IMR-90 (cell line): ENCODE results near the gene POLR3B. TPM values are rescaled to one million over a fixed set of nuclear protein-coding genes. Genes with fewer than 3 reads are reported as not detected.

Experiments used
- ATAC-seq: fragments of 200-7000 bp; cut with Tn5 transposase; 2 replicates; pipeline ENCODE4 v1.9.1; 2020; ENCODE audit warnings: low read depth, mild to moderate bottlenecking, moderate library complexity
- BruUV-seq: library from RNA; stranded (reverse); fragments of 400-500 nt; replicated peaks from 2 replicates; lab custom pipeline; 2021; lab: Mats Ljungman, UMichigan
- CTCF ChIA-PET: fragments of 300-600 bp; formaldehyde crosslinking; extraction: SDS; loops from one replicate; lab custom pipeline; 2021; ENCODE audit warnings: antibody characterized with exemption; lab: Yijun Ruan, JAX
- POLR2A ChIA-PET: fragments of 300-600 bp; sonication (Branson Sonifier 250); formaldehyde crosslinking; loops from one replicate; lab custom pipeline; 2022; ENCODE audit warnings: antibody characterized with exemption; ENCODE audit not compliant: unreplicated experiment; lab: Charles Lee
- DNase-seq: peaks from one replicate; pipeline ENCODE4 v3.0.0; 2013
- H2AFZ ChIP-seq: replicated peaks from 2 replicates; pipeline ENCODE3; 2013; ENCODE audit warnings: low read length, mild to moderate bottlenecking; ENCODE audit not compliant: poor library complexity
- H2AK5ac ChIP-seq: 2 replicates; pipeline ENCODE4 v1.6.1; 2013; ENCODE audit warnings: low read depth, low read length, inconsistent platforms
- H2AK9ac ChIP-seq: replicated peaks from 2 replicates; pipeline ENCODE3; 2013; ENCODE audit warnings: mild to moderate bottlenecking, low read depth, low read length, moderate library complexity; ENCODE audit not compliant: poor library complexity
- H2BK120ac ChIP-seq: 2 replicates; pipeline ENCODE4 v1.6.1; 2013; ENCODE audit warnings: low read depth, low read length, inconsistent platforms
- H2BK15ac ChIP-seq: 3 replicates; pipeline ENCODE4 v1.6.1; 2013; ENCODE audit warnings: low read depth, low read length, inconsistent platforms
- H2BK20ac ChIP-seq: 2 replicates; pipeline ENCODE4 v1.6.1; 2013; ENCODE audit warnings: low read depth, mild to moderate bottlenecking, inconsistent platforms, low read length, moderate library complexity
- H2BK5ac ChIP-seq: 2 replicates; pipeline ENCODE4 v1.6.1; 2013; ENCODE audit warnings: mild to moderate bottlenecking, low read depth, low read length, inconsistent platforms; ENCODE audit not compliant: poor library complexity, severe bottlenecking
- H3K14ac ChIP-seq: replicated peaks from 2 replicates; pipeline ENCODE4 v1.6.1; 2013; ENCODE audit warnings: low read depth, low read length, inconsistent platforms
- H3K18ac ChIP-seq: 2 replicates; pipeline ENCODE4 v1.6.1; 2013; ENCODE audit warnings: low read depth, low read length, control low read depth
- H3K23ac ChIP-seq: 2 replicates; pipeline ENCODE4 v1.6.1; 2013; ENCODE audit warnings: low read depth, low read length, inconsistent platforms
- H3K27ac ChIP-seq: 2 replicates; pipeline ENCODE4 v1.5.1; 2013; ENCODE audit warnings: mild to moderate bottlenecking, control low read depth, low read length; ENCODE audit not compliant: insufficient read depth
- H3K27me3 ChIP-seq: 2 replicates; pipeline ENCODE4 v1.6.1; 2013; ENCODE audit warnings: low read length; ENCODE audit not compliant: control insufficient read depth, insufficient read depth
- H3K36me3 ChIP-seq: 2 replicates; pipeline ENCODE4 v1.6.1; 2013; ENCODE audit warnings: low read length, mixed read lengths; ENCODE audit not compliant: control insufficient read depth, insufficient read depth
- H3K4ac ChIP-seq: 2 replicates; pipeline ENCODE4 v1.6.1; 2013; ENCODE audit warnings: low read depth, low read length, inconsistent platforms
- H3K4me1 ChIP-seq: 2 replicates; pipeline ENCODE4 v1.6.1; 2013; ENCODE audit warnings: low read length, mixed read lengths; ENCODE audit not compliant: control insufficient read depth, insufficient read depth
- H3K4me2 ChIP-seq: 2 replicates; pipeline ENCODE4 v1.6.1; 2013; ENCODE audit warnings: low read depth, mild to moderate bottlenecking, control low read depth, low read length, moderate library complexity
- H3K4me3 ChIP-seq: 2 replicates; pipeline ENCODE4 v1.5.1; 2013; ENCODE audit warnings: low read depth, mild to moderate bottlenecking, control low read depth, low read length, moderate library complexity; ENCODE audit not compliant: insufficient read depth
- H3K56ac ChIP-seq: 2 replicates; pipeline ENCODE4 v1.6.1; 2013; ENCODE audit warnings: low read length, inconsistent platforms; ENCODE audit not compliant: insufficient read depth; ENCODE audit errors: extremely low read depth
- H3K79me1 ChIP-seq, 2 experiments: 2 replicates each; pipeline ENCODE4 v1.6.1; 2013; ENCODE audit warnings: low read length in 2 of 2, inconsistent platforms in 1 of 2, low read depth in 1 of 2
- H3K9ac ChIP-seq: 2 replicates; pipeline ENCODE4 v1.6.1; 2013; ENCODE audit warnings: low read depth, low read length, control low read depth
- H3K9me1 ChIP-seq: 2 replicates; pipeline ENCODE4 v1.6.1; 2013; ENCODE audit warnings: low read length, inconsistent platforms; ENCODE audit not compliant: insufficient read depth
- H3K9me3 ChIP-seq: 2 replicates; pipeline ENCODE4 v1.6.1; 2013; ENCODE audit warnings: low read length; ENCODE audit not compliant: control insufficient read depth, insufficient read depth
- H4K20me1 ChIP-seq: 2 replicates; pipeline ENCODE4 v1.6.1; 2013; ENCODE audit warnings: low read length, inconsistent platforms; ENCODE audit not compliant: insufficient read depth
- H4K5ac ChIP-seq: 2 replicates; pipeline ENCODE4 v1.6.1; 2013; ENCODE audit warnings: mild to moderate bottlenecking, low read depth, low read length, control low read depth
- H4K8ac ChIP-seq, 2 experiments: 2 replicates each; pipeline ENCODE4 v1.6.1; 2013; ENCODE audit warnings: low read depth in 2 of 2, low read length in 2 of 2, control low read depth in 1 of 2, inconsistent platforms in 1 of 2
- H4K91ac ChIP-seq: 2 replicates; pipeline ENCODE4 v1.6.1; 2013; ENCODE audit warnings: low read depth, low read length, inconsistent platforms; ENCODE audit not compliant: insufficient read depth
- BHLHE40 ChIP-seq: fragments of 150-350 bp; IDR thresholded peaks from 2 replicates; pipeline ENCODE4 v1.6.1; 2016; ENCODE audit warnings: mild to moderate bottlenecking, low read depth, low read length
- CEBPB ChIP-seq: IDR thresholded peaks from 2 replicates; pipeline ENCODE4 v1.6.1; 2012; ENCODE audit warnings: low read depth, low read length, improper control_type of control experiment
- CHD1 ChIP-seq: IDR thresholded peaks from 2 replicates; pipeline ENCODE4 v1.6.1; 2012; ENCODE audit warnings: low read depth, low read length, improper control_type of control experiment
- FOS ChIP-seq: fragments of 150-350 bp; IDR thresholded peaks from 2 replicates; pipeline ENCODE4 v1.6.1; 2016; ENCODE audit warnings: low read depth, low read length
- MAFK ChIP-seq: IDR thresholded peaks from 2 replicates; pipeline ENCODE4 v1.6.1; 2012; ENCODE audit warnings: low read depth, low read length, improper control_type of control experiment
- MAZ ChIP-seq: IDR thresholded peaks from 2 replicates; pipeline ENCODE4 v1.6.1; 2012; ENCODE audit warnings: low read depth, mild to moderate bottlenecking, low read length, improper control_type of control experiment, moderate library complexity, borderline replicate concordance
- MXI1 ChIP-seq: IDR thresholded peaks from 2 replicates; pipeline ENCODE4 v1.6.1; 2012; ENCODE audit warnings: low read depth, mild to moderate bottlenecking, low read length, moderate library complexity, borderline replicate concordance
- NFE2L2 ChIP-seq: fragments of 150-350 bp; IDR thresholded peaks from 2 replicates; pipeline ENCODE4 v1.6.1; 2016; ENCODE audit warnings: low read depth, mild to moderate bottlenecking, low read length
- POLR2A ChIP-seq: IDR thresholded peaks from 2 replicates; pipeline ENCODE4 v1.6.1; 2012; ENCODE audit warnings: mild to moderate bottlenecking, low read depth, low read length
- RAD21 ChIP-seq: IDR thresholded peaks from 2 replicates; pipeline ENCODE4 v1.6.1; 2012; ENCODE audit warnings: low read length, improper control_type of control experiment
- RCOR1 ChIP-seq: IDR thresholded peaks from 2 replicates; pipeline ENCODE4 v1.6.1; 2012; ENCODE audit warnings: mild to moderate bottlenecking, low read length, improper control_type of control experiment; ENCODE audit not compliant: insufficient replicate concordance
- RFX5 ChIP-seq: IDR thresholded peaks from 2 replicates; pipeline ENCODE4 v1.8.0; 2012; ENCODE audit warnings: low read depth, mild to moderate bottlenecking, low read length, moderate library complexity
- SMC3 ChIP-seq: fragments of 150-350 bp; IDR thresholded peaks from 2 replicates; pipeline ENCODE4 v1.6.1; 2016; ENCODE audit warnings: low read depth, mild to moderate bottlenecking, antibody characterized with exemption, low read length, moderate library complexity
- USF2 ChIP-seq: fragments of 150-350 bp; IDR thresholded peaks from 2 replicates; pipeline ENCODE4 v1.6.1; 2017; ENCODE audit warnings: mild to moderate bottlenecking, antibody characterized with exemption, low read length, low read depth
- WGBS, 2 experiments: methylation state at CpG; one replicate each; pipeline versions ENCODE4 v1.1.5 to v1.1.7; 2013; ENCODE audit warnings: missing lambda C conversion rate in 2 of 2; ENCODE audit not compliant: insufficient read length in 1 of 2; ENCODE audit errors: extremely low coverage in 2 of 2; 5-methylcytosine and 5-hydroxymethylcytosine counted together
- dilution Hi-C: fragments of 300-500 bp; cut with HindIII; formaldehyde crosslinking; loops from one replicate; pipeline ENCODE4 v1.14.3; 2018; ENCODE audit warnings: low sequenced_read_pairs; ENCODE audit not compliant: unreplicated experiment
- in situ Hi-C: fragments of 300-500 bp; cut with MboI; formaldehyde crosslinking; loops from 3 replicates; pipeline ENCODE4 v1.14.3; 2019; ENCODE audit warnings: low sequenced_read_pairs, inconsistent platforms, mixed read lengths
- intact Hi-C: fragments of 100-400 bp; cut with micrococcal nuclease; formaldehyde crosslinking; loops from 2 replicates; pipeline ENCODE4 v1.10.0; 2022
- polyA plus RNA-seq, 3 experiments: library from polyadenylated mRNA; depleted of rRNA; stranded (reverse); fragments of >200 nt; gene quantifications; 2 replicates each; pipeline ENCODE4 v1.2.3, GENCODE V29; 2012; ENCODE audit warnings: low replicate concordance in 1 of 3
- total RNA-seq: library from RNA; depleted of rRNA; stranded (reverse); fragments of >200 nt; gene quantifications from 2 replicates; pipeline ENCODE4 v1.2.3, GENCODE V29; 2012
- TF ChIP-seq, protein P1 (sequence below): fragments of 150-350 bp; IDR thresholded peaks from 2 replicates; pipeline ENCODE4 v1.6.1; 2016; ENCODE audit warnings: low read depth, mild to moderate bottlenecking, low read length, moderate library complexity, borderline replicate concordance
- TF ChIP-seq, protein P2 (sequence below): conservative IDR thresholded peaks from 2 replicates; pipeline ENCODE4 v1.5.1; 2012; ENCODE audit warnings: mild to moderate bottlenecking, low read depth, low read length, improper control_type of control experiment

Gene POLR3B
- total and polyA plus RNA-seq, 2 of the 4 experiments (the other 2 are of a cell fraction): 6.9 to 15.4 TPM

DNA sequence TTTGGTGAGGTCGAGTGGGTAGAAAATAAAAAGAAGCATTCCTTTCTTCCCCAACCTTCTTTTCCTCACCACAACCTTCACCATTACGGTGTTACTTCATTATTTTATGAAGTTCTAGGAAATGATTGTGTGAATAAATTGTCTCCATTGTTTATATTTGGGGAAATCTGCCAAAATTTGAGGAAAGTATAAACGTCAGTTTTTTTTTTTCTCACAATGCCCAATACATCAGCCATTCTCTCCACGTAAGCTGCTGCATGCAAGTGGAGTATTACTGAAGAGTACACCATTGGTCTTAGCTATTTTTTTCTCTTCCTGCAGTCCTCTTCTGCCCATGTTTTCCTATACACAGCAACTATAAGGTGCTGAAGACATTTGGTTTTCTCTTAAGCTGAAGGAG, 9.1 kb upstream of the POLR3B start:
- CTCF ChIA-PET: interaction anchor here (0.7 to 1.2 kb wide), 2 partner anchors 9 to 991 kb away, joined by 5 to 6 read pairs; partner anchors contain the start of gene POLR3B
- H3K23ac ChIP-seq: no peak overlapping the region
- H3K18ac ChIP-seq: no peak overlapping the region
- H4K20me1 ChIP-seq: no peaks in the 10 kb centered on the region
- no peak overlapping the region for H3K4me3 ChIP-seq
- no peak overlapping the region for H3K56ac ChIP-seq
- POLR2A ChIA-PET: no interaction called here
- H3K14ac ChIP-seq: no peak overlapping the region
- H3K9me3 ChIP-seq: no peaks in the 10 kb centered on the region
- H4K8ac ChIP-seq: no peak overlapping the region
- no peaks in the 10 kb centered on the region for H3K4me1 ChIP-seq
- no peaks in the 10 kb centered on the region for H3K79me1 ChIP-seq
- H3K9ac ChIP-seq: no peak overlapping the region
- H4K5ac ChIP-seq: no peak overlapping the region
- DNase-seq (no peak), ATAC-seq (no peak)
- H3K4me2 ChIP-seq: no peak overlapping the region
- H3K9me1 ChIP-seq: no peaks in the 10 kb centered on the region
- WGBS, 2 experiments: no CpG with 5 or more reads among the region's 4 CpGs
- peaks cover 2% of the 10 kb centered on the region; the same call in 1 of the 2 replicates for H3K27me3 ChIP-seq
- no peak overlapping the region for H2AK5ac ChIP-seq
- intact Hi-C loops: no loop called here
- no peak overlapping the region for H3K27ac ChIP-seq
- no peak for TF ChIP-seq BHLHE40
- TF ChIP-seq SMC3: no peak
- no peak for TF ChIP-seq CHD1
- TF ChIP-seq MAZ: no peak
- TF ChIP-seq, protein P1, sequence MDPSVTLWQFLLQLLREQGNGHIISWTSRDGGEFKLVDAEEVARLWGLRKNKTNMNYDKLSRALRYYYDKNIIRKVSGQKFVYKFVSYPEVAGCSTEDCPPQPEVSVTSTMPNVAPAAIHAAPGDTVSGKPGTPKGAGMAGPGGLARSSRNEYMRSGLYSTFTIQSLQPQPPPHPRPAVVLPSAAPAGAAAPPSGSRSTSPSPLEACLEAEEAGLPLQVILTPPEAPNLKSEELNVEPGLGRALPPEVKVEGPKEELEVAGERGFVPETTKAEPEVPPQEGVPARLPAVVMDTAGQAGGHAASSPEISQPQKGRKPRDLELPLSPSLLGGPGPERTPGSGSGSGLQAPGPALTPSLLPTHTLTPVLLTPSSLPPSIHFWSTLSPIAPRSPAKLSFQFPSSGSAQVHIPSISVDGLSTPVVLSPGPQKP: no peak
- TF ChIP-seq RFX5: no peak
- no peak for TF ChIP-seq MXI1
- no peak for TF ChIP-seq NFE2L2
- no peak for TF ChIP-seq MAFK
- TF ChIP-seq USF2: no peak
- TF ChIP-seq, protein P2, sequence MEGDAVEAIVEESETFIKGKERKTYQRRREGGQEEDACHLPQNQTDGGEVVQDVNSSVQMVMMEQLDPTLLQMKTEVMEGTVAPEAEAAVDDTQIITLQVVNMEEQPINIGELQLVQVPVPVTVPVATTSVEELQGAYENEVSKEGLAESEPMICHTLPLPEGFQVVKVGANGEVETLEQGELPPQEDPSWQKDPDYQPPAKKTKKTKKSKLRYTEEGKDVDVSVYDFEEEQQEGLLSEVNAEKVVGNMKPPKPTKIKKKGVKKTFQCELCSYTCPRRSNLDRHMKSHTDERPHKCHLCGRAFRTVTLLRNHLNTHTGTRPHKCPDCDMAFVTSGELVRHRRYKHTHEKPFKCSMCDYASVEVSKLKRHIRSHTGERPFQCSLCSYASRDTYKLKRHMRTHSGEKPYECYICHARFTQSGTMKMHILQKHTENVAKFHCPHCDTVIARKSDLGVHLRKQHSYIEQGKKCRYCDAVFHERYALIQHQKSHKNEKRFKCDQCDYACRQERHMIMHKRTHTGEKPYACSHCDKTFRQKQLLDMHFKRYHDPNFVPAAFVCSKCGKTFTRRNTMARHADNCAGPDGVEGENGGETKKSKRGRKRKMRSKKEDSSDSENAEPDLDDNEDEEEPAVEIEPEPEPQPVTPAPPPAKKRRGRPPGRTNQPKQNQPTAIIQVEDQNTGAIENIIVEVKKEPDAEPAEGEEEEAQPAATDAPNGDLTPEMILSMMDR: no peak
- TF ChIP-seq CEBPB: no peak
- no peak for TF ChIP-seq POLR2A
- TF ChIP-seq RCOR1: no peak
- TF ChIP-seq RAD21: no peak
- TF ChIP-seq FOS: no peak
- H3K4ac ChIP-seq: no peak overlapping the region
- H2BK120ac ChIP-seq: no peak overlapping the region
- no TSS peak for BruUV-seq
- H2BK15ac ChIP-seq: no peak overlapping the region
- H2BK20ac ChIP-seq: no peak overlapping the region
- dilution Hi-C loops: no loop called here
- peaks cover 2% of the 10 kb centered on the region; the same call in 1 of the 2 replicates for H3K36me3 ChIP-seq
- no peak overlapping the region for H2BK5ac ChIP-seq
- in situ Hi-C loops: no loop called here
- H2AK9ac ChIP-seq: no peak overlapping the region
- no peak overlapping the region for H2AFZ ChIP-seq
- no peak overlapping the region for H4K91ac ChIP-seq
